Endothelial cell of umbilical vein (primary cell): ENCODE data around the gene MLNR. TPM values are rescaled to one million over a fixed set of nuclear protein-coding genes. Genes with fewer than 3 reads are reported as not detected.

Experiments used
- BruUV-seq: library from RNA; stranded (reverse); fragments of 400-500 nt; replicated peaks from 2 replicates; lab custom pipeline; 2021; lab: Mats Ljungman, UMichigan
- CTCF ChIA-PET: fragments of 300-600, 350-600 bp; sonication (Branson Sonifier 250); formaldehyde crosslinking; loops from one replicate; lab custom pipeline; 2021; ENCODE audit warnings: antibody characterized with exemption, inconsistent platforms; lab: Charles Lee
- POLR2A ChIA-PET: fragments of 300-600, 350-600 bp; sonication (Branson Sonifier 250); formaldehyde crosslinking; loops from one replicate; lab custom pipeline; 2021; ENCODE audit warnings: antibody characterized with exemption, inconsistent platforms; lab: Charles Lee
- DNase-seq: peaks from one replicate; pipeline ENCODE4 v3.0.0-alpha.2; 2011; ENCODE audit warnings: low read depth, low spot score
- FAIRE-seq: peaks from 2 replicates; lab custom pipeline; 2011; peaks lifted over from hg19 to GRCh38; lab: Jason Lieb, UNC
- H2AFZ ChIP-seq: 2 replicates; pipeline ENCODE4 v1.6.0; 2012; ENCODE audit warnings: low read depth, low read length, control low read depth, inconsistent platforms
- H3K27ac ChIP-seq: 2 replicates; pipeline ENCODE4 v1.5.1; 2011; ENCODE audit warnings: low read depth, mild to moderate bottlenecking, control low read depth, low read length, moderate library complexity; ENCODE audit not compliant: insufficient read depth
- H3K27me3 ChIP-seq, 2 experiments: 2 replicates each; pipeline versions ENCODE4 v1.6.0 to v1.6.1; 2011; ENCODE audit warnings: low read length in 2 of 2, mixed read lengths in 1 of 2; ENCODE audit not compliant: control insufficient read depth in 2 of 2, insufficient read depth in 2 of 2
- H3K36me3 ChIP-seq, 2 experiments: 2 replicates in 1 of 2; 3 replicates in 1 of 2; pipeline ENCODE4 v1.5.1; 2011; ENCODE audit warnings: low read length in 2 of 2, mild to moderate bottlenecking in 1 of 2, moderate library complexity in 1 of 2; ENCODE audit not compliant: control insufficient read depth in 2 of 2, insufficient read depth in 2 of 2; ENCODE audit errors: extremely low read depth in 1 of 2
- H3K4me1 ChIP-seq: 3 replicates; pipeline ENCODE4 v1.5.1; 2011; ENCODE audit warnings: mild to moderate bottlenecking, low read length; ENCODE audit not compliant: control insufficient read depth, insufficient read depth; ENCODE audit errors: extremely low read depth
- H3K4me2 ChIP-seq: 2 replicates; pipeline ENCODE4 v1.6.1; 2011; ENCODE audit warnings: low read length, control low read depth, mixed read lengths; ENCODE audit not compliant: insufficient read depth
- H3K4me3 ChIP-seq, 3 experiments: fragments of 200-600 bp in 1 of 3; sonication (generic), shearing (Covaris generic) in 1 of 3; replicated peaks in 1 of 3; 2 replicates each; pipeline ENCODE4 v1.5.1; 2011 to 2016; ENCODE audit warnings: control low read depth in 3 of 3, low read length in 3 of 3, mild to moderate bottlenecking in 2 of 3, inconsistent platforms in 1 of 3, low read depth in 1 of 3, moderate library complexity in 1 of 3; ENCODE audit not compliant: insufficient read depth in 1 of 3
- H3K79me2 ChIP-seq: 2 replicates; pipeline ENCODE4 v1.6.0; 2012; ENCODE audit warnings: low read length, inconsistent platforms; ENCODE audit not compliant: control insufficient read depth, insufficient read depth
- H3K9ac ChIP-seq: replicated peaks from 2 replicates; pipeline ENCODE3; 2011; ENCODE audit warnings: low read length, control low read depth; ENCODE audit not compliant: insufficient read depth; ENCODE audit errors: extremely low read depth
- H3K9me1 ChIP-seq: replicated peaks from 3 replicates; pipeline ENCODE4 v1.6.0; 2011; ENCODE audit warnings: mild to moderate bottlenecking, low read length; ENCODE audit not compliant: control insufficient read depth, insufficient read depth; ENCODE audit errors: extremely low read depth
- H3K9me3 ChIP-seq: replicated peaks from 2 replicates; pipeline ENCODE4 v1.5.1; 2012; ENCODE audit warnings: low read length, inconsistent platforms; ENCODE audit not compliant: control insufficient read depth, insufficient read depth
- H4K20me1 ChIP-seq: replicated peaks from 2 replicates; pipeline ENCODE3; 2011; ENCODE audit warnings: mild to moderate bottlenecking, low read length; ENCODE audit not compliant: control insufficient read depth, insufficient read depth; ENCODE audit errors: extremely low read depth
- EZH2 ChIP-seq: IDR thresholded peaks from 2 replicates; pipeline ENCODE4 v1.6.1; 2012; ENCODE audit warnings: borderline replicate concordance, low read depth, mild to moderate bottlenecking, moderate library complexity, low read length, inconsistent platforms; ENCODE audit not compliant: severe bottlenecking
- FOS ChIP-seq: IDR thresholded peaks from 2 replicates; pipeline ENCODE4 v1.6.1; 2011; ENCODE audit warnings: mild to moderate bottlenecking, low read length, moderate library complexity, borderline replicate concordance; ENCODE audit not compliant: insufficient read depth
- GATA2 ChIP-seq: IDR thresholded peaks from 2 replicates; pipeline ENCODE4 v1.7.0; 2011; ENCODE audit warnings: low read depth, mild to moderate bottlenecking, moderate library complexity, mixed read lengths, low read length; ENCODE audit not compliant: insufficient read length, insufficient read depth
- JUN ChIP-seq: IDR thresholded peaks from 2 replicates; pipeline ENCODE4 v1.6.1; 2011; ENCODE audit warnings: borderline replicate concordance, low read depth; ENCODE audit not compliant: insufficient read length, insufficient read depth
- MYC ChIP-seq: IDR thresholded peaks from one replicate; pipeline ENCODE4 v1.6.1; 2011; ENCODE audit warnings: mild to moderate bottlenecking, low read depth, low read length
- POLR2A ChIP-seq: IDR thresholded peaks from 2 replicates; pipeline ENCODE4 v1.6.1; 2012; ENCODE audit warnings: low read depth, mild to moderate bottlenecking, control low read depth, low read length
- POLR2AphosphoS5 ChIP-seq: IDR thresholded peaks from 2 replicates; pipeline ENCODE4 v1.6.1; 2012; ENCODE audit warnings: low read depth, mild to moderate bottlenecking, control low read depth, low read length, moderate library complexity; ENCODE audit not compliant: insufficient read depth
- dilution Hi-C: fragments of 300-500 bp; cut with MboI; formaldehyde crosslinking; loops from one replicate; pipeline ENCODE4 v1.15.0; 2019; ENCODE audit warnings: low sequenced_read_pairs; ENCODE audit not compliant: extremely low pct_ligation_motif_present
- intact Hi-C: fragments of 100-400 bp; cut with micrococcal nuclease; formaldehyde crosslinking; loops from one replicate; pipeline ENCODE4 v1.10.0; 2022
- polyA plus RNA-seq, 4 experiments: library from polyadenylated mRNA; depleted of rRNA in 3 of 4; stranded (reverse) in 3 of 4; unstranded in 1 of 4; fragments of >200 nt; gene quantifications; 2 replicates each; pipeline versions ENCODE4 v1.2.1 to v1.2.3, GENCODE V29; 2011 to 2012; ENCODE audit warnings: missing spikeins in 1 of 4
- total RNA-seq: library from RNA; stranded (reverse); gene quantifications from 2 replicates; pipeline ENCODE4 v1.2.3, GENCODE V29; 2021
- TF ChIP-seq, protein P1 (sequence below): IDR thresholded peaks from 2 replicates; pipeline ENCODE4 v1.6.1; 2011; ENCODE audit not compliant: insufficient read depth, insufficient read length
- TF ChIP-seq, protein P2 (sequence below), 2 donors: IDR thresholded peaks; 1 replicate in 1 of 2; 2 replicates in 1 of 2; pipeline ENCODE4 v1.5.1; 2011; ENCODE audit warnings: low read length in 2 of 2, mild to moderate bottlenecking in 2 of 2, moderate library complexity in 2 of 2, control low read depth in 1 of 2, inconsistent platforms in 1 of 2, low read depth in 1 of 2; ENCODE audit not compliant: insufficient read depth in 1 of 2; ENCODE audit errors: extremely low read depth in 1 of 2

MLNR gene
- total and polyA plus RNA-seq, 2 donors (not counting 3 experiments of a cell fraction or from before 2014, with no cell fraction given): not detected

DNA sequence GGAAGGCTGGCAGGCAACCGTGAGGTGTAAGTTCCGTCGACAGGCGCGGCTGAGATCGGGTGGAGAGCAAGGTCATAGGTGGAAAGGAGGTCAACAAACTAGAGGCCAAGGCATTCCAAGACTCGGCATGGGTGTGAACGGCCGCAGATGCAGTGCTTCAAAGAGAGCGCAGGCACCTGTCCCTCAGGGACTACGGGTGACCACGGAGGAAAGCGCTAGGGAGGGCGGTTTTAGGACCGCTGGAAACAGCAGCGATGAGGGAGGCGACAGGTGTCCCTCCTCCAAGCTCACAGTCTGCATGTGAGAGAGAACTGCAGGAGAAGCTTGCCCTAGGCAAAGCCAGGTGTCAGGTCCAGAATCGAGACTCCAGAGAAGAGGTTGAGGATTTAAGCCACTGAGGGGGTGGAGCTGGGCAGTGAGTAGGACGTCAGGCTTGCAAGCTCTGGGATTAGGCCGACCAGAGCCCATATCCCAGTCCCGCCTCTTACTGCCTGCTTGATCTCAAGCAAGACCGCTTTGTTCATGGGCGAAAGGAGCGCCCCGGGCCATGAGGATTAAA is 1.6 kb upstream of the MLNR start:
- H3K9ac ChIP-seq: no peak overlapping the region
- DNase-seq (no peak), FAIRE-seq (no peak)
- H3K4me1 ChIP-seq: peaks cover 9% of the 10 kb centered on the region
- H3K27ac ChIP-seq: no peak overlapping the region
- CTCF ChIA-PET: interaction anchor here (1.0 to 1.9 kb wide), 3 partner anchors 9 to 388 kb away, joined by 3 to 6 read pairs (median 4); no protein-coding TSS in a partner anchor
- no peak overlapping the region for H2AFZ ChIP-seq
- H3K9me3 ChIP-seq: no peaks in the 10 kb centered on the region
- TF ChIP-seq MYC (no peak), EZH2 (peak; percentile 85)
- TF ChIP-seq, protein P1, sequence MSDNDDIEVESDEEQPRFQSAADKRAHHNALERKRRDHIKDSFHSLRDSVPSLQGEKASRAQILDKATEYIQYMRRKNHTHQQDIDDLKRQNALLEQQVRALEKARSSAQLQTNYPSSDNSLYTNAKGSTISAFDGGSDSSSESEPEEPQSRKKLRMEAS: no peak
- no peaks in the 10 kb centered on the region for H4K20me1 ChIP-seq
- no peaks in the 10 kb centered on the region for H3K36me3 ChIP-seq
- peaks cover 59 to 65% of the 10 kb centered on the region in 2 experiments for H3K27me3 ChIP-seq
- no peaks in the 10 kb centered on the region for H3K79me2 ChIP-seq
- BruUV-seq: no TSS peak
- POLR2A ChIA-PET: no interaction called here
- dilution Hi-C loops: no loop called here
- no peak overlapping the region for H3K4me2 ChIP-seq
- H3K4me3 ChIP-seq: no peak overlapping the region
- intact Hi-C loops: no loop called here
- H3K9me1 ChIP-seq: no peaks in the 10 kb centered on the region

DNA sequence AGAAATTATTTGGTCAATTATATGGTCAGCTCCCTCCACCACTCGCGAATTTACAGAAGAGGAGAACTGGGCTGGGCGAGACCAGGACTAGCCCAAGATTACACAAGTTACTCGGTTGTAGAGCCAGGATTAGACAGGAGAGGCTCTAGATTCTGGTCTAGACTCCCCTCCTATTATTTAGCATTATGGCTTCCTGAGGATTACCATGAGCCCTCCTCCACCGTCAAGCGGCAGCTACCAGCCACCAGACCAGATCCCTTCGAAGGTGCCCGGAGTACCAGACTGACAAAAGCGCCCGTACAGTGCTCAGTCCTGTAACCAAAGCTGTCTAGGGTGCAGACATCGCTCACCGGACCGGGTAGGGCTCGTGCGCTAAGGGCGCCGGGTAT is 497 bp upstream of the MLNR start:
- H3K9me1 ChIP-seq: no peaks in the 10 kb centered on the region
- CTCF ChIA-PET: interaction anchor here (1.2 to 1.9 kb wide), 2 partner anchors 20 to 120 kb away, joined by 5 to 6 read pairs; no protein-coding TSS in a partner anchor
- no peak overlapping the region for H3K9ac ChIP-seq
- POLR2A ChIA-PET: no interaction called here
- H3K4me1 ChIP-seq: peaks cover 9% of the 10 kb centered on the region
- TF ChIP-seq FOS (no peak), EZH2 (no peak), JUN (no peak), GATA2 (no peak), MYC (no peak), POLR2A (no peak), POLR2AphosphoS5 (no peak)
- TF ChIP-seq, protein P2, sequence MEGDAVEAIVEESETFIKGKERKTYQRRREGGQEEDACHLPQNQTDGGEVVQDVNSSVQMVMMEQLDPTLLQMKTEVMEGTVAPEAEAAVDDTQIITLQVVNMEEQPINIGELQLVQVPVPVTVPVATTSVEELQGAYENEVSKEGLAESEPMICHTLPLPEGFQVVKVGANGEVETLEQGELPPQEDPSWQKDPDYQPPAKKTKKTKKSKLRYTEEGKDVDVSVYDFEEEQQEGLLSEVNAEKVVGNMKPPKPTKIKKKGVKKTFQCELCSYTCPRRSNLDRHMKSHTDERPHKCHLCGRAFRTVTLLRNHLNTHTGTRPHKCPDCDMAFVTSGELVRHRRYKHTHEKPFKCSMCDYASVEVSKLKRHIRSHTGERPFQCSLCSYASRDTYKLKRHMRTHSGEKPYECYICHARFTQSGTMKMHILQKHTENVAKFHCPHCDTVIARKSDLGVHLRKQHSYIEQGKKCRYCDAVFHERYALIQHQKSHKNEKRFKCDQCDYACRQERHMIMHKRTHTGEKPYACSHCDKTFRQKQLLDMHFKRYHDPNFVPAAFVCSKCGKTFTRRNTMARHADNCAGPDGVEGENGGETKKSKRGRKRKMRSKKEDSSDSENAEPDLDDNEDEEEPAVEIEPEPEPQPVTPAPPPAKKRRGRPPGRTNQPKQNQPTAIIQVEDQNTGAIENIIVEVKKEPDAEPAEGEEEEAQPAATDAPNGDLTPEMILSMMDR (IDR thresholded peaks at IDR 0.05; ENCODE audit: extremely low read depth in 1 of 2, insufficient read depth in 1 of 2, low read depth in 1 of 2, low read length in 2 of 2): no peak
- TF ChIP-seq, protein P1: no peak
- peak overlapping the region; percentile 29 for H3K4me2 ChIP-seq
- no peak overlapping the region for H3K27ac ChIP-seq
- H4K20me1 ChIP-seq: no peaks in the 10 kb centered on the region
- no peaks in the 10 kb centered on the region for H3K79me2 ChIP-seq
- intact Hi-C loops: no loop called here
- FAIRE-seq (peak; percentile 4), DNase-seq (peak; percentile 15)
- BruUV-seq: no TSS peak
- H3K27me3 ChIP-seq: peaks cover 69 to 74% of the 10 kb centered on the region in 2 experiments
- H3K4me3 ChIP-seq: peak overlapping the region in 2 of 3 experiments; percentile 9 to 26
- H3K9me3 ChIP-seq: no peaks in the 10 kb centered on the region
- dilution Hi-C loops: no loop called here
- no peaks in the 10 kb centered on the region for H3K36me3 ChIP-seq
- peak overlapping the region; percentile 71 for H2AFZ ChIP-seq
